LNCaP clone FGC (cell line): ENCODE measurements around the gene IFNK.

Source experiments
- DNase-seq: peaks from one replicate; pipeline ENCODE4 v3.0.0-alpha.2; 2011; ENCODE audit warnings: low read depth
- H3K4me3 ChIP-seq: 2 replicates; pipeline ENCODE4 v1.5.1; 2011; ENCODE audit warnings: mild to moderate bottlenecking, low read depth, low read length, control low read depth
- TF ChIP-seq, protein P1 (sequence below): IDR thresholded peaks from 2 replicates; pipeline ENCODE4 v1.5.1; 2012; ENCODE audit warnings: mild to moderate bottlenecking; ENCODE audit not compliant: control insufficient read depth, insufficient read depth; ENCODE audit errors: extremely low read depth

IFNK gene

DNA sequence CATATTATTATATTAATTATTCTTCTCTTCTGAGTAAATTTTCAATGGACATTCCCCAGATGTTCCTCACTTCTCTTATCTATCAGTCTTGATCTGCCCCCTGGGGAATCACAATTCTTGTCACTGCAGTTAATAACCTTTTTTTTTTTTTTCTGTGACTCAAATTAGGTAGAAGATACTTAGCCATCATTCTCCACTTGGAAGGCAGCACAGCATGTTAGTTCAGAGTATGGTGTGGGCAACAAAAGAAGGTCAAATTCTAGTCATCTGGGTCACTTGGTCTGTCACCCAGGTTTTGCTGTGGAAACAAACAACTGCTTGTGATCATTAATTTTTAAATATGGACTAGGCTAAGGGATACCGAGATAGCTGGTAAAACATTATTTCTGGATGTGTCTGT lies 13.7 kb downstream of the IFNK start:
- DNase-seq, result no peak
- no peak overlapping the region for H3K4me3 ChIP-seq
- TF ChIP-seq, protein P1, sequence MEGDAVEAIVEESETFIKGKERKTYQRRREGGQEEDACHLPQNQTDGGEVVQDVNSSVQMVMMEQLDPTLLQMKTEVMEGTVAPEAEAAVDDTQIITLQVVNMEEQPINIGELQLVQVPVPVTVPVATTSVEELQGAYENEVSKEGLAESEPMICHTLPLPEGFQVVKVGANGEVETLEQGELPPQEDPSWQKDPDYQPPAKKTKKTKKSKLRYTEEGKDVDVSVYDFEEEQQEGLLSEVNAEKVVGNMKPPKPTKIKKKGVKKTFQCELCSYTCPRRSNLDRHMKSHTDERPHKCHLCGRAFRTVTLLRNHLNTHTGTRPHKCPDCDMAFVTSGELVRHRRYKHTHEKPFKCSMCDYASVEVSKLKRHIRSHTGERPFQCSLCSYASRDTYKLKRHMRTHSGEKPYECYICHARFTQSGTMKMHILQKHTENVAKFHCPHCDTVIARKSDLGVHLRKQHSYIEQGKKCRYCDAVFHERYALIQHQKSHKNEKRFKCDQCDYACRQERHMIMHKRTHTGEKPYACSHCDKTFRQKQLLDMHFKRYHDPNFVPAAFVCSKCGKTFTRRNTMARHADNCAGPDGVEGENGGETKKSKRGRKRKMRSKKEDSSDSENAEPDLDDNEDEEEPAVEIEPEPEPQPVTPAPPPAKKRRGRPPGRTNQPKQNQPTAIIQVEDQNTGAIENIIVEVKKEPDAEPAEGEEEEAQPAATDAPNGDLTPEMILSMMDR, result no peak

DNA sequence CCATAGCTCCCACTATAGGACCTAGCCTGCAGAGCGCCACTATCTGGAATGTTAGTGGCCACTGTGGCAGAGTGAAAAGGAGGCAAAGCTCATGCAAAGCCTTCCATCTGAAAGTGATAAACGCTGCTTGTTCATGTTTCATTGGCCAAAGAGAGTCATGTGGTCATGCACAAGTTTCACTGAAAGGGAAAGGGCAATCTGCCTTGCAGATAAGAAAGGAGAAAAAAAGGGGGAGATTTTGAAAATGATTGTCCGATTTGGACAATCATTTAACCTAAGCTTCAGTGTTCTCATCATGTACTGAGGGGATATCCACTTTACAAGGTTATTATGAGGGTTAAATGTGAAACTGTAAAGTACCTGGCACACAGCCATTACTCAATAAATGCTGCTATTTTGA lies 14.6 kb downstream of the IFNK start:
- DNase-seq, result no peak

DNA sequence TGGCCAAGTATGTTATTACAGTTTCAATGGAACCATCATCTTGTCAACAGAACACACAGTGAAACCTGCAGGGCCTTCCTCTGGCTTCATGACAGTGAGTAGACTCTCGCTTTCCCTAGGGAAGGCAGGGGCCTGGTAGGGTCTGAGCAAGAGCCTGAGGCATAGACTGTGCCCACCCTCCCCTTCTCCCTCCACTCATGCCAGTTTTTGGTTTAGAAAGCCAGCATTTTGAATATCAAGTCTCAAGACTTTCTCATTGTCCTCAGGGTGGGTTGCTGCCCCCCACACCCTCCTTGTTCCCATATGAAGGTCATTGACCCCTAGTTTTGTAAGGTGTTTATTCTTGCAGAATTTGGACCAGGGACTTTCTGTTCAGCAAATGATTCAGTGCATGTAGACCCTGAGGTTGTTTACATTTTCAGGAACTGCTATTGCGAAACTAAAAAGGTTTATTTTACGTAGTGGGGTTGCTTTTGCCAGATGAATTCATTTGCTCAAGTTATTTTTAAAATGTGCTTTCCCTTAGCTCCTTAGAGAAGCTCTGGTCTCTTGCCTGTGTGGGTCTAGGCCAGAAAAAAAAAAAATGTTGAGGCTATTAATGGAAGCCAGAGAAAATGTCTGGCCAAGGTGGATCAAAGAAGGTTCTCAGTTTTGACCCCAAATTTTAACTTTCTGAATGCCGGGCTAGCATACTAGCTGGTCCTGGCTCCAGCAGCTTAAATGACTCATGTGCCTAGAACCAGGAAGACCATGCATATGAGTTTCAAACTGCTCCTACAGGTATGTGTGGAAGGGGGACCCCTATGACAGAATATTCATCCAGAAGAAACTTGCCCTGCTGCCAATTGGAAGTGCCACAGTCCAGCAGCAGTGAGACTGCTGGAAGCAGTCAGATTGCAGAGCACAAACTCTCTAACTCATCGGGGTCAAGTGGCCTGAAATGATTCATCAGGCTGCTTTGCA lies 15.7 kb downstream of the IFNK start:
- DNase-seq, result no peak
- no peak overlapping the region for H3K4me3 ChIP-seq
- TF ChIP-seq, protein P1, result no peak

More for the DNA sequence above, 14.6 kb downstream of the IFNK start:
- TF ChIP-seq, protein P1, result no peak
- H3K4me3 ChIP-seq, result no peak overlapping the region

DNA sequence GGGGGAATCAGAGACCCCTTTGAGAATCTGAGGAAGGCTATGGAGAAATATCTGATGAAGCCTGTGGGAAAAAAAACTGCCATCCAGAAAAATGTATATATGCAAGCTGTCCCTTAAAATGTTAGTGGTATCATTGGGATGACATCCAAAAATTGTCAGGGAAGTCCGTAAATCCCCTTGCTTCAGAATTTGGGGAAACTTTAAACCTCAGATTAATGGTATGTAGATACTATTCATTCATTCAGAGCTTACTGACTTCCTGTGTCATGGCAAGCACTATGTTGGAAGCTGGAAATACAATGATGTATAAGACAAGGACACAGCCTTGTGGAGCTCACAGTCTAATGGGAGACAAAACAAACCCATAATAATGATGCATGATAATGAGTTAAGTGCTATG lies 16.4 kb downstream of the IFNK start:
- H3K4me3 ChIP-seq, result no peak overlapping the region
- no peak for DNase-seq
- TF ChIP-seq, protein P1, result no peak

DNA sequence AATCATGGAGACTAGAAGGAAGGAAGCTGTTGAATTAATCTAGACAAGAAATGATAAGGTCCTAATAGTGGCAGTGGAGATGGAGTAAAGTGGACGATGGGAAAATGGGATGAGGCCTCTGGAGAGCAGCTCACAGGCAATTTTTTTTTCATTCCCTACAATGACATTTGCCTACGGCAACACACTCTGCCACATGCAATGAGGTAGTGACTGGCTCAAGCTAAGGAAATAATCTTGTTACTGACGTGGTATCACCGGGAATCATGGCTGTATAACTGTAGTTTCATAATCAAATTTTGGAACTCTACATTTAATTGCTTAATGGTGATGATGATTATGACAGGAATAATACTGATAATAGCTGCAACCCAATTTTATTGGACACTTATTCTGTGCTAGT lies 17.6 kb downstream of the IFNK start:
- no peak for DNase-seq
- no peak overlapping the region for H3K4me3 ChIP-seq
- TF ChIP-seq, protein P1, result no peak

DNA sequence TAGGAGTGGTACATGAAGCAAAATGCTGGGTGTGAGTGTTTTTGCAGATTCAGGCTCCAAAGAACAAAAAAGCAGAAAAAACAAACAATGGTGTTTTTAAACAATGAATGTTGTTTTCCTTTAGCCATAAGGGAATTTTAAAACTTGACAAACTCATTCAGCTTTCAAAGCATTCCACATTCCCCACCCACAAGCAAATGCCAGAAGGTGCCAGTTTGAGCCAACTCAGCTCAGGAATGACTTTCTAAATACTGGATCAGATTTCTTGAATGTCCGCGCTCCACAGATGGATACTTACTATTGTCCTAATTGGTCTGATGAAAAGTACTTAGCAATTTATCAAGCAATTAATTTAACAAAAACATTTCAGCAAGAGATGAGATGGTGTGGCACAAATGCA lies 18.4 kb downstream of the IFNK start:
- no peak overlapping the region for H3K4me3 ChIP-seq
- no peak for DNase-seq
- TF ChIP-seq, protein P1, result no peak
